Neuron (in vitro differentiated cells): Measurements from ENCODE around the gene MTG2.

Source experiments
- H2AFZ ChIP-seq: one replicate; pipeline ENCODE4 v1.6.1; 2013; ENCODE audit warnings: low read depth, mild to moderate bottlenecking, inconsistent platforms, low read length, moderate library complexity
- H3K27me3 ChIP-seq: one replicate; pipeline ENCODE4 v1.6.1; 2013; ENCODE audit warnings: low read length; ENCODE audit not compliant: insufficient read depth
- H3K36me3 ChIP-seq: one replicate; pipeline ENCODE4 v1.6.1; 2013; ENCODE audit warnings: low read length; ENCODE audit not compliant: insufficient read depth
- H3K4me1 ChIP-seq: one replicate; pipeline ENCODE4 v1.6.1; 2013; ENCODE audit warnings: low read length; ENCODE audit not compliant: insufficient read depth
- H3K4me3 ChIP-seq: 2 replicates; pipeline ENCODE4 v1.5.1; 2013; ENCODE audit warnings: mild to moderate bottlenecking, low read length, moderate library complexity
- H3K9me3 ChIP-seq: one replicate; pipeline ENCODE4 v1.6.1; 2013; ENCODE audit warnings: low read length

MTG2 gene

GRCh38 chr20:62238569-62239277 lies 55.9 kb downstream of the MTG2 start:
- no peaks in the 10 kb centered on the region for H3K27me3 ChIP-seq
- peak overlapping the region; percentile 85 for H3K4me3 ChIP-seq
- H3K4me1 ChIP-seq, result peaks cover 46% of the 10 kb centered on the region
- H3K9me3 ChIP-seq, result no peaks in the 10 kb centered on the region
- H3K36me3 ChIP-seq, result peaks cover 11% of the 10 kb centered on the region
- no peak overlapping the region for H2AFZ ChIP-seq

GRCh38 chr20:62239278-62239879 lies 56.6 kb downstream of the MTG2 start:
- H2AFZ ChIP-seq, result no peak overlapping the region
- H3K4me1 ChIP-seq, result peaks cover 43% of the 10 kb centered on the region
- peaks cover 11% of the 10 kb centered on the region for H3K36me3 ChIP-seq
- no peaks in the 10 kb centered on the region for H3K9me3 ChIP-seq
- H3K27me3 ChIP-seq, result no peaks in the 10 kb centered on the region
- peak overlapping the region; percentile 85 for H3K4me3 ChIP-seq

- H3K4me1 ChIP-seq, result peaks cover 35% of the 10 kb centered on the region
- no peak overlapping the region for H3K4me3 ChIP-seq
- H3K27me3 ChIP-seq, result no peaks in the 10 kb centered on the region
- no peaks in the 10 kb centered on the region for H3K9me3 ChIP-seq
- H2AFZ ChIP-seq, result no peak overlapping the region
- H3K36me3 ChIP-seq, result peaks cover 13% of the 10 kb centered on the region
These were observed 57.3 kb downstream of the MTG2 start for GRCh38 chr20:62240020-62240685.

GRCh38 chr20:62241506-62241905 lies 58.7 kb downstream of the MTG2 start:
- Histone ChIP-seq H3K9me3 (no peaks in the 10 kb centered on the region), H2AFZ (no peak overlapping the region), H3K36me3 (peaks cover 19% of the 10 kb centered on the region), H3K4me3 (no peak overlapping the region), H3K27me3 (no peaks in the 10 kb centered on the region), H3K4me1 (peaks cover 22% of the 10 kb centered on the region)

GRCh38 chr20:62242176-62242575 lies 59.3 kb downstream of the MTG2 start:
- H3K36me3 ChIP-seq, result peaks cover 19% of the 10 kb centered on the region
- H3K4me1 ChIP-seq, result peaks cover 17% of the 10 kb centered on the region
- no peaks in the 10 kb centered on the region for H3K9me3 ChIP-seq
- no peak overlapping the region for H3K4me3 ChIP-seq
- no peaks in the 10 kb centered on the region for H3K27me3 ChIP-seq
- H2AFZ ChIP-seq, result no peak overlapping the region

GRCh38 chr20:62243106-62243505 lies 60.3 kb downstream of the MTG2 start:
- Histone ChIP-seq H3K9me3 (no peaks in the 10 kb centered on the region), H3K36me3 (peaks cover 19% of the 10 kb centered on the region), H3K27me3 (no peaks in the 10 kb centered on the region), H2AFZ (no peak overlapping the region), H3K4me3 (no peak overlapping the region), H3K4me1 (peaks cover 9% of the 10 kb centered on the region)

GRCh38 chr20:62243906-62244515 lies 61.2 kb downstream of the MTG2 start:
- Histone ChIP-seq H3K9me3 (no peaks in the 10 kb centered on the region), H3K27me3 (no peaks in the 10 kb centered on the region), H2AFZ (no peak overlapping the region), H3K4me3 (no peak overlapping the region), H3K36me3 (peaks cover 19% of the 10 kb centered on the region), H3K4me1 (peaks cover 9% of the 10 kb centered on the region)

GRCh38 chr20:62244644-62245108 lies 61.8 kb downstream of the MTG2 start:
- H3K4me3 ChIP-seq, result no peak overlapping the region
- H3K4me1 ChIP-seq, result peaks cover 4% of the 10 kb centered on the region
- H3K9me3 ChIP-seq, result no peaks in the 10 kb centered on the region
- no peaks in the 10 kb centered on the region for H3K27me3 ChIP-seq
- H3K36me3 ChIP-seq, result peaks cover 19% of the 10 kb centered on the region
- no peak overlapping the region for H2AFZ ChIP-seq

GRCh38 chr20:62245911-62246280 lies 63.1 kb downstream of the MTG2 start:
- H2AFZ ChIP-seq, result no peak overlapping the region
- peaks cover 16% of the 10 kb centered on the region for H3K36me3 ChIP-seq
- H3K27me3 ChIP-seq, result no peaks in the 10 kb centered on the region
- H3K4me3 ChIP-seq, result no peak overlapping the region
- H3K9me3 ChIP-seq, result no peaks in the 10 kb centered on the region
- H3K4me1 ChIP-seq, result peaks cover 4% of the 10 kb centered on the region

GRCh38 chr20:62246431-62246830 lies 63.6 kb downstream of the MTG2 start:
- Histone ChIP-seq H3K4me1 (peaks cover 4% of the 10 kb centered on the region), H2AFZ (no peak overlapping the region), H3K4me3 (no peak overlapping the region), H3K36me3 (peaks cover 15% of the 10 kb centered on the region), H3K9me3 (no peaks in the 10 kb centered on the region), H3K27me3 (no peaks in the 10 kb centered on the region)

- no peak overlapping the region for H3K4me3 ChIP-seq
- no peak overlapping the region for H2AFZ ChIP-seq
- peaks cover 14% of the 10 kb centered on the region for H3K36me3 ChIP-seq
- H3K27me3 ChIP-seq, result no peaks in the 10 kb centered on the region
- H3K4me1 ChIP-seq, result peaks cover 4% of the 10 kb centered on the region
- H3K9me3 ChIP-seq, result no peaks in the 10 kb centered on the region
These were observed 64.2 kb downstream of the MTG2 start for GRCh38 chr20:62246872-62247652.

- H3K27me3 ChIP-seq, result no peaks in the 10 kb centered on the region
- H3K4me3 ChIP-seq, result no peak overlapping the region
- no peaks in the 10 kb centered on the region for H3K4me1 ChIP-seq
- no peaks in the 10 kb centered on the region for H3K9me3 ChIP-seq
- no peak overlapping the region for H2AFZ ChIP-seq
- peaks cover 8% of the 10 kb centered on the region for H3K36me3 ChIP-seq
These were observed 66.2 kb downstream of the MTG2 start for GRCh38 chr20:62248890-62249560.
